Embryonic facial prominence (tissue), 1 donor: ENCODE data around the gene TRIM68.

Experiments used
- DNase-seq: peaks from one replicate; pipeline ENCODE4 v3.0.0-alpha.2; 2016; ENCODE audit errors: extremely low spot score

TRIM68 gene

GRCh38 chr11:4607781-4608666 is at the start of gene TRIM68:
TRIM68 (minus strand) TSS chr11:4608231; CDS start chr11:4605504, 2,727 bp downstream.
- peak; percentile 86 for DNase-seq

GRCh38 chr11:4654635-4655369 is 46.8 kb upstream of the TRIM68 start:
- DNase-seq, result no peak

GRCh38 chr11:4647766-4648165 is 39.7 kb upstream of the TRIM68 start:
- no peak for DNase-seq

GRCh38 chr11:4645974-4646373 is 37.9 kb upstream of the TRIM68 start:
- no peak for DNase-seq

- no peak for DNase-seq
These were observed 36.2 kb upstream of the TRIM68 start for GRCh38 chr11:4644233-4644632.

GRCh38 chr11:4643682-4644081 is 35.7 kb upstream of the TRIM68 start, which contains the start of gene OR51E1:
OR51E1 (plus strand) TSS chr11:4643982; CDS start chr11:4652527, 8,545 bp downstream.
- no peak for DNase-seq

GRCh38 chr11:4643076-4643475 is 35.0 kb upstream of the TRIM68 start:
- DNase-seq, result no peak

GRCh38 chr11:4642043-4642442 is 34.0 kb upstream of the TRIM68 start:
- no peak for DNase-seq

GRCh38 chr11:4641501-4641900 is 33.5 kb upstream of the TRIM68 start:
- DNase-seq, result no peak

- DNase-seq, result no peak
These were observed 31.9 kb upstream of the TRIM68 start for GRCh38 chr11:4639931-4640330.

- no peak for DNase-seq
These were observed 29.6 kb upstream of the TRIM68 start for GRCh38 chr11:4637662-4638047.

- DNase-seq, result peak; percentile 16
These were observed 29.1 kb upstream of the TRIM68 start, which contains the start of gene OR51D1 for GRCh38 chr11:4636962-4637661. OR51D1 (plus strand) TSS chr11:4637477; CDS start chr11:4639791, 2,314 bp downstream.

GRCh38 chr11:4636136-4636535 is 28.1 kb upstream of the TRIM68 start:
- no peak for DNase-seq

- DNase-seq, result peak; percentile 13
These were observed 18.4 kb upstream of the TRIM68 start for GRCh38 chr11:4626207-4627099.

- no peak for DNase-seq
These were observed 11.5 kb upstream of the TRIM68 start for GRCh38 chr11:4619514-4619913.

- no peak for DNase-seq
These were observed 7.9 kb upstream of the TRIM68 start for GRCh38 chr11:4615856-4616444.

- no peak for DNase-seq
These were observed 4.0 kb upstream of the TRIM68 start for GRCh38 chr11:4611986-4612385.

- no peak for DNase-seq
These were observed 2.4 kb upstream of the TRIM68 start for GRCh38 chr11:4610258-4610935.

GRCh38 chr11:4607096-4607495 is 935 bp downstream of the TRIM68 start:
- DNase-seq, result no peak
